Epithelial cell of proximal tubule (primary cell): ENCODE results near the gene GTF2E1. TPM values are rescaled to one million over a fixed set of nuclear protein-coding genes. Genes with fewer than 3 reads are reported as not detected.

ENCODE experiments used
- DNase-seq: peaks from one replicate; pipeline ENCODE4 v3.0.0-alpha.2; 2011; ENCODE audit warnings: low read depth
- H3K4me3 ChIP-seq: 2 replicates; pipeline ENCODE4 v1.5.1; 2011; ENCODE audit warnings: low read depth, mild to moderate bottlenecking, low read length
- total RNA-seq: library from RNA; depleted of rRNA; stranded (reverse); fragments of >200 nt; gene quantifications from 2 replicates; pipeline ENCODE4 v1.2.3, GENCODE V29; 2015
- TF ChIP-seq, protein P1 (sequence below): conservative IDR thresholded peaks from 2 replicates; pipeline ENCODE4 v1.5.1; 2012; ENCODE audit warnings: low read depth, mild to moderate bottlenecking, low read length

Gene GTF2E1
- 17.3 and 17.5 TPM in 2 replicates for total RNA-seq

DNA sequence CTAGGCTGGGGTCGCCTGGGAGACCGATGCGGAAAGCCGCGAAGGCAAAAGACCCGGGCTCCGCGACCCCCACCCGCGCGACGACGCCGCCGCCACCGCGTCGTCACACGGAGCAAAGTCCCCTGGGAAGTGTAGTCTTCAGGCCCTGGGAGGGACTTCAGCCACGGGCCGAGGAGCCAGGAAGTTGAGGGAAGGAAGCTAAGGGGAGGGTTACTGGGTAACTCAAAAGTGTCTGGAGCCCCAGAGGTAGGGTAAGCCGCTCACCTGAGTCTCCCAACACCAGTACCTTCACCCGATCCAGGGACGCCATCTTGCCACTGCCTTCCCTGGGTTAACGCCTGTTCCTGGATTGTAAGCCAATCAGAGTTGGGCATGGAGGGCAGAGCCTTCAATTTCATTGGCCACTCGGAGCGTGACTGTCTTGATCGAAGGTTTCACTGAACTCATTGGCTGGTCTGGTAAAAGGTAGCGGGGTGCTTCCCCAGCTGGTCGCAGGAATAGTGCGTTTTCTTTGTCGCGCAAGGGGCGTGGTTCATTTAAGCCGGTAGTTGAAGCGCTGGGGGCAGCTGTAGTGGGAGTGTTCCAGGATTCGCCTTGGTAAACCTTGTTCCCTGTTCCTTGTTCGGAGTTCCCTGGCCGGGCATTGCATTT lies at the start of gene GTF2E1, which contains the start of gene RABL3:
TSS of gene GTF2E1 (plus strand) at position 547 of the 651 bp plus-strand sequence. CDS start 7,809 bp downstream, outside the sequence.
TSS of gene RABL3 (minus strand) at position 319 of the 651 bp plus-strand sequence. CDS start at position 310, 9 bp downstream.
- DNase-seq, result peak; percentile 99
- TF ChIP-seq, protein P1, sequence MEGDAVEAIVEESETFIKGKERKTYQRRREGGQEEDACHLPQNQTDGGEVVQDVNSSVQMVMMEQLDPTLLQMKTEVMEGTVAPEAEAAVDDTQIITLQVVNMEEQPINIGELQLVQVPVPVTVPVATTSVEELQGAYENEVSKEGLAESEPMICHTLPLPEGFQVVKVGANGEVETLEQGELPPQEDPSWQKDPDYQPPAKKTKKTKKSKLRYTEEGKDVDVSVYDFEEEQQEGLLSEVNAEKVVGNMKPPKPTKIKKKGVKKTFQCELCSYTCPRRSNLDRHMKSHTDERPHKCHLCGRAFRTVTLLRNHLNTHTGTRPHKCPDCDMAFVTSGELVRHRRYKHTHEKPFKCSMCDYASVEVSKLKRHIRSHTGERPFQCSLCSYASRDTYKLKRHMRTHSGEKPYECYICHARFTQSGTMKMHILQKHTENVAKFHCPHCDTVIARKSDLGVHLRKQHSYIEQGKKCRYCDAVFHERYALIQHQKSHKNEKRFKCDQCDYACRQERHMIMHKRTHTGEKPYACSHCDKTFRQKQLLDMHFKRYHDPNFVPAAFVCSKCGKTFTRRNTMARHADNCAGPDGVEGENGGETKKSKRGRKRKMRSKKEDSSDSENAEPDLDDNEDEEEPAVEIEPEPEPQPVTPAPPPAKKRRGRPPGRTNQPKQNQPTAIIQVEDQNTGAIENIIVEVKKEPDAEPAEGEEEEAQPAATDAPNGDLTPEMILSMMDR, result no peak
- peak within 1 kb of the TSS; percentile 99 for H3K4me3 ChIP-seq

DNA sequence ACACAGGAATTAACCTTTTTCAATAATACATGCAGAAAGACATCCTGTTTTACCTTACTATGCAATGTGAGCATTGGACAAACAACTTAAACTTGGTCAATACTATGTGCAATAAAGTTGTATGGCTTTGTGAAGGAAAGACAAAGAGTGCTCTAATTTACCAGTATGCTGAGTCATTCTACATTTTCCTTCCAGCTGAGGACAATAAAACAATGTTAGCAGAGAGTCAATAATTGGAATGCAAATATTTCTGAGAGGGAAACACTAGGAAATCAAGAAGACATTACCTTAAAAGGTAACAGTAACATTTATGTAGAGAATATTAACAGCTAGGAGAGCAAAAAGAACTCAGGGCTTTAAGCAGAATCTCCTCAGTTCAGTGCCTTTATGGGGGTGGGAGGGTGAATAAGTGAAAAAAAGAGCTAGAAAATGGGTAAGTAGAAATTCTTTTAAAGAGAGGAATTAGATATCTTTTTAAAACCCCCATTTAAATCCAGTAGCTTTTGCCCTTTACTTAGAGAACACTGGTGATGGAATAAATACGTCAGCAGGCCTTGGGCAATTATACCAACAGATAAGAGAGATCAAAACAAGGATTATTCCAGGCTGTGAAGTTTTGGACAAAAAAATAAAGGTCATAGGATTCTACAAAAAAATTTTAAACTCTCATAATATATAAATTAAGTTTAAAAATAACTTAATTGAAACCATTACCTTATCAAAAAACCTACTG lies 48.9 kb upstream of the GTF2E1 start:
- no peak overlapping the region for H3K4me3 ChIP-seq
- TF ChIP-seq, protein P1, result no peak
- DNase-seq, result peak; percentile 32

GRCh38 chr3:120699333-120699732 lies 43.2 kb upstream of the GTF2E1 start:
- TF ChIP-seq, protein P1, result no peak
- H3K4me3 ChIP-seq, result no peak overlapping the region
- DNase-seq, result no peak

DNA sequence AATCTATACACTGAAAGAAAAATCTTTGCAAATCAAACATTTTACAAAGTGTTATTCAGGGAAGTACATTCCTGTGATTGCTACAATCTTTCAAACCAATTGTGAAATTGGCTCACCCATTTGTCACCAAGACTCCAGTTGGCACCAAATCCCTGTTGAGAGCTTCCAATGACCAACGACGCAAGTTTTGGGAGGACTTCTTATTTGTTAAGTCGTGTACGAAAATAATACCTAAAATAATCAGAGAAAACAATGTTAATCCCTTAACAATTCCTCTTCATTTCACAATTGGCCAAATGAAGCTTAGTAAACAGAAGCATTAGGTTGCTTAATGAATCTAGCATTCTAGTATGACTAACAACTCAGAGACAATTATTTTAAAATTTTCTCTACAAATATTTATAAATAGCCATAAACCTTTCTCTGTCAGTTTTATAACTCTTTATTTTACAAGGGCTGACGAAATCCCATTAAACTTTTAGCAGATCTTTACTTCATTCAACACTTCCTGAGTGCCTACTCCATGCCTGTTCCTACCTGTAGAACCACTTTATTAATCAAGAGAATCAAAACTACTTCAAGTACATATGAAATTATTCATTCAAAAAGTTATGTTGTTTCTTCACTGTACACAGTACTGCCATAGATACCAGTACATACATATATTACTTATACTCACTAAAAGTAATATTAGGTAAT lies 36.5 kb upstream of the GTF2E1 start:
- no peak overlapping the region for H3K4me3 ChIP-seq
- TF ChIP-seq, protein P1, result no peak
- DNase-seq, result no peak

- TF ChIP-seq, protein P1, result no peak
- no peak for DNase-seq
- H3K4me3 ChIP-seq, result no peak overlapping the region
Observed at GRCh38 chr3:120706950-120707349, 35.6 kb upstream of the GTF2E1 start.

GRCh38 chr3:120708408-120708807 lies 34.1 kb upstream of the GTF2E1 start:
- DNase-seq, result no peak
- no peak overlapping the region for H3K4me3 ChIP-seq

More at GRCh38 chr3:120708408-120708807, 34.1 kb upstream of the GTF2E1 start:
- TF ChIP-seq, protein P1, result no peak
